Astrocyte of the cerebellum (primary cell): ENCODE measurements around the gene MAGI1.

Experiments used
- DNase-seq: peaks from one replicate; pipeline ENCODE4 v3.0.0-alpha.2; 2011; ENCODE audit warnings: low read depth
- H3K4me3 ChIP-seq: 2 replicates; pipeline ENCODE4 v1.5.1; 2011; ENCODE audit warnings: mild to moderate bottlenecking, low read depth, low read length, moderate library complexity
- CTCF ChIP-seq: IDR thresholded peaks from 2 replicates; pipeline ENCODE4 v1.5.1; 2012; ENCODE audit warnings: low read length, low read depth, moderate library complexity, mild to moderate bottlenecking; ENCODE audit errors: missing control alignments
- in situ Hi-C: cut with HindIII; loops from 2 replicates; pipeline ENCODE4 v1.10.0; 2017; ENCODE audit warnings: low sequenced_read_pairs

MAGI1 gene

DNA sequence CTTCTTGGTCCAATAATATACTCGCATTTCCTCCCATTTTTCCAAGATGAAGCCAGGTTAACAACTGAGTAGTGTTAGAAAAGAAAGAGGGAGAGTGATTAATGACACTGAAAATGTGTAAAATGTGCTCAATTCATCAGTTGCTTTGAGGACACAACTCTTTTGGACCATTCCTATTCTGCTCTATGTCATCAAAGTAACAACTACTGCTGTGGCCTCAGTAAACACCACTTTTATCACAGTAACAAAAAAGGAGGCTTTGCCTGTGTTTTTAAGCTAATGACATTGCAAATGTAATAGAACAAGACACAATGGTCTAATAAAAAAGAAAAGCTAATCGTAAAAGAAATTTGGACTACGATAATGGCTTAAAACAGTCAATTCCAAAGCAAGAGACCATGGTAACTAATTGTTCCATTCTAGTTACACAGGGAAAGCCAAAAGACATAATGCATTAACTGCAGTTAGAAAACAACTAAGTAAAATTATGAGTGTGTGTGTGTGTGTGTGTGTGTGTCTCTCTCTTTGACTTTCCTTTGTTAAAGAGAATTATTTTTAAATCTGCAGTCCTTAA is 221.1 kb downstream of the MAGI1 start:
- DNase-seq = no peak
- in situ Hi-C loops = no loop called here
- TF ChIP-seq CTCF = no peak
- H3K4me3 ChIP-seq = no peak overlapping the region

DNA sequence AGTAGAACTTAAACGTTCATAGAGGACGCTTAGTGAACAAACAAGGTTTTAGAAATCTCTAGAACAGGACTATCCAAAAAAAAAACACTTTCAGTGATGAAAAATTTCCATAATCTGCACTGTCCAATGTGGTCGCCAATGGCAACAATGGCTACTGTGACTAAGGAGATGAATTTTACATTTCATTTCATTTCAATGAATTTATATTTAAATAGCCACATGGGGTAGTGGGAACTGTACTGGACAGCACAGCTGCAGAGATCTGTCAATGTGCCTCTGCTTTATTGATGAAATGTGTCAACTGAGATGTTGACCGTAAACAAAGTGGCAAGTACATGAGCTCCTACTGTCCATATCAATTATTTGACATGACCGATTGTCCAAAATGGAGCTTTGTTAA is 222.5 kb downstream of the MAGI1 start:
- in situ Hi-C loops = no loop called here
- TF ChIP-seq CTCF = no peak

DNA sequence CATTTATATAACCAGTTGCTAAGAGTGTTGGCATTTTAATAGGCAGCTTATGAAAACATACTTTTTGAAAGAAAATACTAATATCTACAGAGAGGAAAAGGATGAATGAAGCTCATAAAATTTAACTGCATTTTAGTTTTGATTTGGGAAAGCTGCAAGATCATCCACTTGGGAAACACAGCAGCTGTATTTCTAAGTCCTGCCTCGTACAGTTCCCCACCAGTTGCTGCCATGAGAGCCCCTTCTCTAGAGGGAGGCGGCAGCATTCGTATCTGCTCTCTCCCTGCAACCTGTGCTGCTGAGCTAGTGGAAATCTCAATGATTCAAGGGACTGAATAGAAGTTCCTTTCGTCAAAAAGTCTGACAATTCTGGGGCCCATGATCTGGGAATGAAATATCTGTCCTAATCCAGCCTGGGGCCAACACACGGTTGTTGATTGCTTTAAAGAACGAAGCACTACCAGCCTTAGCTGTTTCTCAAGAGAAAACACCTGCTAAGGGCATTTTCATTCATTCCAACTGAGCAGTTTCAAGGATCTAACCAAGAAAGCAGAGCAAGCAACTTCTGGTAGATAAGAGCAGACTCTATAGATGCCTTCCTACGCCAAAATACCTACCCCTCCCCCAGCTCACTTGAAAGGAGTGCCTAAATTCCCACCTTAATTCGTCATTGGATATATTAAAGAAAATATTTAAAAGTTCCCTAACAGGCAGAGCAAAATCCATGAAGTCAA is 223.7 kb downstream of the MAGI1 start:
- no peak overlapping the region for H3K4me3 ChIP-seq
- TF ChIP-seq CTCF = no peak
- no peak for DNase-seq
- in situ Hi-C loops = no loop called here

More for the DNA sequence above, 222.5 kb downstream of the MAGI1 start:
- DNase-seq = no peak
- H3K4me3 ChIP-seq = no peak overlapping the region

DNA sequence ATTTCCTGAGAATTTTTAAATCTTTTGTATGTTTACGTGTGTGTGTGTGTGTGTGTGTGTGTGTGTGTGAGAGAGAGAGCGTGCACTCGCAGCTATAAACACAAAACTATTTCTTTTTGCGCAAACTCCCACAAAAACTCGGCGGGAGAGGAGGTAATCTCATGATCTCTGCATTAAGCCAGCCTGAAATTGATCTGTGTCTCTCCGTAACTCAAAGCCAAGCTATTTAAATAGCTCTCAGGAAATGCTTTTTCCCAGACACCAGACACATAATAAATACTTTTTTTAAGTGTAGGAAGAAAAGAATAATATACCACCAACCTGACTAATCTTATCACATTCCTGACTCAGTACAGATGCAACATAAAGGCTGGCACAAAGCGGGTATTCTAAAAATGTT is 226.8 kb downstream of the MAGI1 start:
- no peak overlapping the region for H3K4me3 ChIP-seq
- DNase-seq = no peak
- no peak for TF ChIP-seq CTCF
- in situ Hi-C loops = no loop called here

DNA sequence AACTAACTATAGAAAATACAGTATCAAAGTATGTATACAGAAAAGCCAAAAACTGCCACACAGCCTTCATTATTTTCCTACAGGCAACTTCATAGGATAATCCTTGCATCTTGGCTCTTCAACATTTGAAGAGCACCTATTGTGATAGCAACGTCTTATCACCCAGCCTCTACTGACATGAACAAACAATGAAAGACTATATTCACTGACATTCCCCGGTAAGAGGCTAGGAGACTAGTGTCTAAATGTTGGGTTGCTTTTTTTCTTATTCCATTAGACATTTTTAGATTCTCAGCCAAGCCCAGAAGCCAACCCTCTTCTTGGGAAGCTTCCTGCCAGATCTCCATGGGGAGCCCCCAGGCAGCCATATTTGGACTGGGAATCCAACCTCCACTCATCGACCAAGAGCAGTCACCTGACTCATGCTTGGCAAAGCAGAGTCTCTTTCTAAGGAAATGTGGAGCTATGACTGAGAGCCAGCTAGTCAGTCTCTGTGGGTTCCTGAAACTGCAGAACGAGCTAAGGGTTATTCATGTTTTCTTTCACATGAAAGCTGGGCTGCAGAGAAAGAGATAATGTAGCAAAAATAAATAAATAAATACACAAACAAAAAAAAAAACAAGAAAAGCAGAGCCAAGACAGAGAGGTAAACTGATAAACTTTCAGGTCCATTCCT is 227.5 kb downstream of the MAGI1 start:
- no peak for TF ChIP-seq CTCF
- DNase-seq = peak; percentile 96
- in situ Hi-C loops = no loop called here
- no peak overlapping the region for H3K4me3 ChIP-seq

DNA sequence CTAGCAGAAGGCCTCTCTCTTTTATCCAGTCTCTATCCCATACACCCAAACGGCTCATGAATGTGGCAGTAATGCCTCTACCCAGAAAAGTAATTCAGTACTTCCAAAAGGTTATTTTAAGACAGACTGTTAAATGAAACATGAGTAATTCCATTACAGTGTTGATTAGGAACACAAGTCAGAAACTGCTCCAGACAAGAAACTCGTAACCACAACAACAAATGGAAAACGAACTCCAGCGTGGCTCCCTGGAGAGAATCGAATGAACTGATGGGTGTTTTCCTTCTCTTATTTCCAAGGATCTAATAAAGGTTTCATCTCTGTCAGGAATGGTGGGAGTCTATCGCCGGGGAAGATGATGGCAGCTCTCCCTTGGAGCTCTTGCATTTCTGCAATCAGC is 228.4 kb downstream of the MAGI1 start:
- no peak for DNase-seq
- H3K4me3 ChIP-seq = no peak overlapping the region
- in situ Hi-C loops = no loop called here
- TF ChIP-seq CTCF = no peak
